Keratinocyte (primary cell): ENCODE data around the gene RPS16. TPM values are rescaled to one million over a fixed set of nuclear protein-coding genes. Genes with fewer than 3 reads are reported as not detected.

Source experiments
- DNase-seq: peaks from one replicate; pipeline ENCODE4 v3.0.0-alpha.2; 2011; ENCODE audit warnings: low read depth, missing footprints, low spot score
- FAIRE-seq: peaks from 2 replicates; lab custom pipeline; 2011; peaks lifted over from hg19 to GRCh38; lab: Jason Lieb, UNC
- H2AFZ ChIP-seq: 2 replicates; pipeline ENCODE4 v1.6.0; 2012; ENCODE audit warnings: low read length, control low read depth, inconsistent platforms; ENCODE audit not compliant: control insufficient read depth
- H3K27ac ChIP-seq: 2 replicates; pipeline ENCODE4 v1.5.1; 2011; ENCODE audit warnings: low read length; ENCODE audit not compliant: control insufficient read depth, insufficient read depth
- H3K27me3 ChIP-seq: 3 replicates; pipeline ENCODE4 v1.6.0; 2011; ENCODE audit warnings: low read length; ENCODE audit not compliant: control insufficient read depth, insufficient read depth; ENCODE audit errors: extremely low read depth
- H3K36me3 ChIP-seq, 2 experiments: 2 replicates in 1 of 2; 3 replicates in 1 of 2; pipeline ENCODE4 v1.5.1; 2011; ENCODE audit warnings: low read length in 2 of 2, mild to moderate bottlenecking in 1 of 2; ENCODE audit not compliant: control insufficient read depth in 2 of 2, insufficient read depth in 2 of 2; ENCODE audit errors: extremely low read depth in 1 of 2
- H3K4me1 ChIP-seq: 3 replicates; pipeline ENCODE4 v1.5.1; 2011; ENCODE audit warnings: low read length; ENCODE audit not compliant: control insufficient read depth, insufficient read depth; ENCODE audit errors: extremely low read depth
- H3K4me2 ChIP-seq: 3 replicates; pipeline ENCODE4 v1.6.0; 2011; ENCODE audit warnings: low read depth, low read length; ENCODE audit not compliant: control insufficient read depth, insufficient read depth; ENCODE audit errors: extremely low read depth
- H3K4me3 ChIP-seq, 3 experiments: fragments of 200-600 bp in 1 of 3; sonication (generic) in 1 of 3; 2 replicates in 2 of 3; 3 replicates in 1 of 3; pipeline ENCODE4 v1.5.1; 2011 to 2016; ENCODE audit warnings: low read length in 3 of 3, mild to moderate bottlenecking in 3 of 3, control low read depth in 2 of 3, inconsistent platforms in 1 of 3, low read depth in 1 of 3, mixed read lengths in 1 of 3, mixed run types in 1 of 3, moderate library complexity in 1 of 3; ENCODE audit not compliant: control insufficient read depth in 2 of 3, insufficient read depth in 2 of 3; ENCODE audit errors: extremely low read depth in 1 of 3
- H3K79me2 ChIP-seq: 2 replicates; pipeline ENCODE4 v1.6.0; 2012; ENCODE audit warnings: low read length; ENCODE audit not compliant: control insufficient read depth, insufficient read depth
- H3K9ac ChIP-seq: 3 replicates; pipeline ENCODE4 v1.6.0; 2011; ENCODE audit warnings: low read length; ENCODE audit not compliant: control insufficient read depth, insufficient read depth; ENCODE audit errors: extremely low read depth
- H3K9me1 ChIP-seq: 3 replicates; pipeline ENCODE4 v1.6.0; 2011; ENCODE audit warnings: low read length; ENCODE audit not compliant: control insufficient read depth, insufficient read depth; ENCODE audit errors: extremely low read depth
- H3K9me3 ChIP-seq: 2 replicates; pipeline ENCODE4 v1.5.1; 2012; ENCODE audit warnings: low read depth, low read length; ENCODE audit not compliant: control insufficient read depth
- H4K20me1 ChIP-seq: 3 replicates; pipeline ENCODE4 v1.6.0; 2011; ENCODE audit warnings: low read length; ENCODE audit not compliant: control insufficient read depth, insufficient read depth; ENCODE audit errors: extremely low read depth
- CTCF ChIP-seq, 3 experiments: IDR thresholded peaks in 1 of 3; conservative IDR thresholded peaks in 1 of 3; optimal IDR thresholded peaks in 1 of 3; 2 replicates in 2 of 3; 3 replicates in 1 of 3; pipeline versions ENCODE3 to v1.5.1; 2011; ENCODE audit warnings: low read length in 3 of 3, mild to moderate bottlenecking in 3 of 3, moderate library complexity in 2 of 3, control low read depth in 1 of 3, inconsistent platforms in 1 of 3; ENCODE audit not compliant: insufficient read depth in 2 of 3; ENCODE audit errors: extremely low read depth in 1 of 3
- EZH2 ChIP-seq: IDR thresholded peaks from one replicate; pipeline ENCODE4 v1.6.1; 2012; ENCODE audit warnings: inconsistent platforms, mild to moderate bottlenecking, low read length, moderate library complexity
- dilution Hi-C: fragments of 300-500 bp; cut with MboI; formaldehyde crosslinking; loops from one replicate; pipeline ENCODE4 v1.7.0; 2020; ENCODE audit warnings: low sequenced_read_pairs; ENCODE audit not compliant: extremely low pct_ligation_motif_present
- polyA plus RNA-seq, 5 experiments: library from polyadenylated mRNA; depleted of rRNA in 3 of 5; stranded (reverse) in 3 of 5; stranded (forward) in 1 of 5; unstranded in 1 of 5; fragments of >200 nt; gene quantifications; 1 replicate in 1 of 5; 2 replicates in 3 of 5; 3 replicates in 1 of 5; pipeline versions ENCODE4 v1.2.1 to v1.2.3, GENCODE V29; 2011 to 2012; ENCODE audit warnings: missing spikeins in 2 of 5, low read depth in 1 of 5, low replicate concordance in 1 of 5

RPS16 gene
- polyA plus RNA-seq, 1 donor (not counting 4 experiments of a cell fraction or from before 2014, with no cell fraction given), result 1,323 TPM

GRCh38 chr19:39446365-39447084 is 10.8 kb upstream of the RPS16 start:
- dilution Hi-C loops, result no loop called here

GRCh38 chr19:39445196-39446111 is 9.7 kb upstream of the RPS16 start, which contains the start of gene SUPT5H:
SUPT5H (plus strand) TSS chr19:39445582; CDS start chr19:39445891, 309 bp downstream.
- dilution Hi-C loops, result no loop called here
- H3K9me3 ChIP-seq, result no peaks in the 10 kb centered on the region
- FAIRE-seq (peak; percentile 84), DNase-seq (peak; percentile 91)
- H3K9me1 ChIP-seq, result peaks cover 2% of the 10 kb centered on the region
- H3K27ac ChIP-seq, result peak within 1 kb of the TSS; percentile 97
- peaks cover 23% of the 10 kb centered on the region for H3K4me1 ChIP-seq
- peaks cover 57% of the 10 kb centered on the region for H3K79me2 ChIP-seq
- peaks cover 11% of the 10 kb centered on the region for H4K20me1 ChIP-seq
- H3K27me3 ChIP-seq, result no peaks in the 10 kb centered on the region
- peaks cover 2 to 5% of the 10 kb centered on the region in 2 experiments for H3K36me3 ChIP-seq
- peak within 1 kb of the TSS; percentile 90 for H2AFZ ChIP-seq
- H3K9ac ChIP-seq, result peak within 1 kb of the TSS; percentile 99
- TF ChIP-seq EZH2 (no peak), CTCF (optimal IDR thresholded peaks at IDR 0.05 in 1 of 3, IDR thresholded peaks at IDR 0.05 in 1 of 3, conservative IDR thresholded peaks at IDR 0.05 in 1 of 3; ENCODE audit: extremely low read depth in 1 of 3, insufficient read depth in 2 of 3, low read length in 3 of 3) (no peak)
- peak within 1 kb of the TSS; percentile 91 to 98 (median 95) for H3K4me3 ChIP-seq
- peak within 1 kb of the TSS; percentile 82 for H3K4me2 ChIP-seq

More at GRCh38 chr19:39446365-39447084, 10.8 kb upstream of the RPS16 start:
- no peak for DNase-seq
- Histone ChIP-seq H2AFZ (no peak overlapping the region), H3K9me1 (peaks cover 2% of the 10 kb centered on the region), H3K79me2 (peaks cover 68% of the 10 kb centered on the region), H3K27ac (peak overlapping the region; percentile 97), H3K4me3 (peak overlapping the region; percentile 91 to 98 (median 95)), H3K36me3 (peaks cover 4 to 7% of the 10 kb centered on the region in 2 experiments), H4K20me1 (peaks cover 14% of the 10 kb centered on the region), H3K27me3 (no peaks in the 10 kb centered on the region), H3K4me2 (peak overlapping the region; percentile 76), H3K9ac (peak overlapping the region; percentile 99), H3K4me1 (peaks cover 23% of the 10 kb centered on the region), H3K9me3 (no peaks in the 10 kb centered on the region)
- no peak for TF ChIP-seq CTCF (optimal IDR thresholded peaks at IDR 0.05 in 1 of 3, IDR thresholded peaks at IDR 0.05 in 1 of 3, conservative IDR thresholded peaks at IDR 0.05 in 1 of 3; ENCODE audit: extremely low read depth in 1 of 3, insufficient read depth in 2 of 3, low read length in 3 of 3)
- no peak for TF ChIP-seq EZH2
- no peak for FAIRE-seq
